Loucy (cell line): Measurements from ENCODE around the gene PACSIN2.

Source experiments
- EZH2phosphoT487 ChIP-seq: fragments of 200-600 bp; IDR thresholded peaks from 2 replicates; pipeline ENCODE4 v1.6.1; 2018; ENCODE audit warnings: antibody characterized with exemption, mild to moderate bottlenecking, moderate library complexity, borderline replicate concordance
- TF ChIP-seq, protein P1 (sequence below): fragments of 200-600 bp; sonication (generic); conservative IDR thresholded peaks from 2 replicates; pipeline ENCODE4 v1.5.1; 2014; ENCODE audit warnings: mild to moderate bottlenecking, antibody characterized with exemption, low read length

DNA sequence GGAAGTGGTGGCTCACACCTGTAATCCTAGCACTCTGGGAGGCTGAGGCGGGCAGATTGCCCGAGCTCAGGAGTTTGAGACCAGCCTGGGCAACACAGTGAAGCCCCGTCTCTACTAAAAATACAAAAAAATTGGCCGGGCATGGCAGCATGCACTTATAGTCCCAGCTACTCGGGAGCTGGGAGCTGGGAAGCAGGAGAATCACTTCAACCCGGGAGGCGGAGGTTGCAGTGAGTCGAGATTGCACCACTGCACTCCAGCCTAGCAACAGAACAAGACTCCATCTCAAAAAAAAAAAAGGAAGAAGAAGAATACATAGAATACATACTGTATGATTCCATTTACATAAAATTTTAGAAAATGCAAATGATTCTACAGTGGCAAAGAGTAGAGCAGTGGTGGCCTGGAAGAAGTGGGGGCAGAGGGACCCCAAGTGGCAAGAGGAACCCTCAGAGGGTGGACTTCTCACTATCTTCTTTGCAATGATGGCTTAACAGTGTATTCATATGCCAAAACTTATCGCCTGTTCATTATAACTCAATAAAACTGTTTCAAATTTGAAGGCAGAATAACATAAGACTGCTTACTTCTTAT, 22.0 kb downstream of the PACSIN2 start:
- TF ChIP-seq, protein P1, sequence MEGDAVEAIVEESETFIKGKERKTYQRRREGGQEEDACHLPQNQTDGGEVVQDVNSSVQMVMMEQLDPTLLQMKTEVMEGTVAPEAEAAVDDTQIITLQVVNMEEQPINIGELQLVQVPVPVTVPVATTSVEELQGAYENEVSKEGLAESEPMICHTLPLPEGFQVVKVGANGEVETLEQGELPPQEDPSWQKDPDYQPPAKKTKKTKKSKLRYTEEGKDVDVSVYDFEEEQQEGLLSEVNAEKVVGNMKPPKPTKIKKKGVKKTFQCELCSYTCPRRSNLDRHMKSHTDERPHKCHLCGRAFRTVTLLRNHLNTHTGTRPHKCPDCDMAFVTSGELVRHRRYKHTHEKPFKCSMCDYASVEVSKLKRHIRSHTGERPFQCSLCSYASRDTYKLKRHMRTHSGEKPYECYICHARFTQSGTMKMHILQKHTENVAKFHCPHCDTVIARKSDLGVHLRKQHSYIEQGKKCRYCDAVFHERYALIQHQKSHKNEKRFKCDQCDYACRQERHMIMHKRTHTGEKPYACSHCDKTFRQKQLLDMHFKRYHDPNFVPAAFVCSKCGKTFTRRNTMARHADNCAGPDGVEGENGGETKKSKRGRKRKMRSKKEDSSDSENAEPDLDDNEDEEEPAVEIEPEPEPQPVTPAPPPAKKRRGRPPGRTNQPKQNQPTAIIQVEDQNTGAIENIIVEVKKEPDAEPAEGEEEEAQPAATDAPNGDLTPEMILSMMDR = no peak
- TF ChIP-seq EZH2phosphoT487 = no peak
